GM21737 (cell line): Measurements from ENCODE around the gene TNS4.

ENCODE experiments used
- ATAC-seq: cut with Tn5 transposase; IDR thresholded peaks from one replicate; pipeline ENCODE4 v1.9.1; 2021; ENCODE audit warnings: mild to moderate bottlenecking, moderate library complexity; ENCODE audit not compliant: unreplicated experiment

Gene TNS4

GRCh38 chr17:40518401-40519088, 17.1 kb upstream of the TNS4 start:
- no peak for ATAC-seq

- ATAC-seq: no peak
Observed at GRCh38 chr17:40517981-40518380, 16.6 kb upstream of the TNS4 start.

GRCh38 chr17:40517286-40517662, 15.9 kb upstream of the TNS4 start:
- ATAC-seq: no peak

DNA sequence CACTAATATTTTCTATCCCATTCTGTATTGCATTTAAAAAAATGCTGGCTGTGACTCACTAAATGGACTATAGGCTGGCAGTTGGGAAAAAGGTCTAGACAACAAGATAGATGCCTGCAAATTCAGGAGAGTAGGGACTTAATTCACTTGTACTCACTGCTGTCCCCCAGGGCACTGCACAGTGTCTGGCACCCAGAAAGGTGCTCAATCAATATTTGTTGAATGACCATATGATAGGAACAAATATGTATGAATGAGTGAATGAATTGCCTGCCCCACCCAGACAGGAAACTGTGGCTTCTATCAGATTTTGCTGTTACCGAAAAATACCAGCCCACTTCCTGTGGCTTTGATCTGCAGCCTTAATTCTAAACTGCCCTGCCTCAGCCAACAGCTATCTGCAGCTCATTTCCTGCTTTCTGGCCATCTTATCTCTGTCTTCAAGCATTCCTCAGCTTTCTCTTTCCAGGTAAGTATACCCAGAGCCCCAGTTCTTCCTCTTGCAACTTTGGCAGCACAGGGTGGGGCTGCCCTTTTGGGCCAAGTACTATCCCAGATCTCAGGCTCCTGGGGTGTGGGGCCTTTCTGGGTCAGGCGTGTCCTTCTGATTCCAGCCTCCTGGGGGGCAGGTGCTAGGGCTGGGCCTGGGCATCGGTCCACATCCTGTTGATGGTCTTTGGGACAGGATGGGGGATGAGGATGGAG, 15.3 kb upstream of the TNS4 start:
- peak; percentile 84 for ATAC-seq

GRCh38 chr17:40515491-40516041, 14.1 kb upstream of the TNS4 start:
- no peak for ATAC-seq

DNA sequence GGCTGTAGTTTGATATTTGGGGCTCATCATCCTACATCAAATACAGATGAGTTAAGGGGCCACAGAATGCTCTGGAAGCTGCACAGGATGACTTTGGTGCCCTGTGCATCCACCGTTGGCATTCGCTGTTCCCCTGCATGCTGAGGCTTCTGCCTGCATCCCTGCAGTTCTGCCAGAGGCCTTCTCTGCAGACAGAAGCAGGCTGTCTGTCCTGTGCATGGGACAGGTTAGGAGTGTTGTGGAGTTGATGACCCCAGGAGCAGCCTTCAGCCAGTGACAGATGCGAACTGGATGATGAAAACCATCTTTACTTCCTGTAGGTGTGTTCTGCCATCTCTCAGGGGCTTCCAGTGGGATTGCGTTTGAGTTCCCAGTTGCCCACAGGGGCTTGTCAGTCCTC, 13.6 kb upstream of the TNS4 start:
- no peak for ATAC-seq

DNA sequence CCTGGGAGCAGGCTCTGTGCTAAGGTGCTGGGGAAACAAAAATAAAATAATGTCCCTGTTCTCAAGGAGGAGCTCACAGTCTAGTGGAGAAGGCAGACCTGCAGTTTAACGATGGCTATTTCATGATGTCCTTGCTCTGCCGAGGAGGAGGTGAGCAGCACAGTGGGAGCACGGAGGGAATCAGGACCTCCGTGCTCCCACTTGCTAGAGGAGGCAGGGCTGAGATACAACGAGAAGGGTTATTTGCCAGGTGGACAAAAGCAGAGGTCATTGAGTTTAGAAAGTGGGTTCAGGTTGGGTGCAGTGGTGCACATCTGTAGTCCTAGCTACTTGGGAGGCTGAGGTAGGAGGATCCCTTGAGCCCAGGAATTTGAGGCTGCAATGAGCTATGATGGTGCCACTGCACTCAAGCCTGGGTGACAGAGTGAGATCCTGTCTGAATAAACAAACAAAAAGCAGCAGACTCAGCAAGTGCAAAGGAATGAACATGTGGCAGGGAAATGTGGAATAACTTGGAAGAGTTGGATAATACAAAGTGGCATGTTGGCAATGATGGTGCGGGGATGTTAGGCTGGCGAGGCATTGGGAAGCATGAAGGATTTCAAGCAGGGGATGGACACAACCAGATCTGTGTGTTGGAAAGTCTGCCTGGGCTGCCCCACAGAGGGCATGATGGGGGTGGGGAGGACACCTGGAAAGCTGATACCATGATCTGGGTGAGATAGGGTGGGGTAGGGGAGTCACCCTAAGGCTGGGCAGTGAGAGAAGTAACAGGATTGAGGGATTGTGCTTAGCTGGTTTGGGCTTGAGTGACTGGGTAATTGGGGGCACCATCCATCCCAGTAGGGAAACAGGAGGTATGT, 12.8 kb upstream of the TNS4 start:
- no peak for ATAC-seq

- ATAC-seq: no peak
Observed at GRCh38 chr17:40511667-40512220, 10.3 kb upstream of the TNS4 start.

GRCh38 chr17:40511136-40511535, 9.7 kb upstream of the TNS4 start:
- no peak for ATAC-seq

DNA sequence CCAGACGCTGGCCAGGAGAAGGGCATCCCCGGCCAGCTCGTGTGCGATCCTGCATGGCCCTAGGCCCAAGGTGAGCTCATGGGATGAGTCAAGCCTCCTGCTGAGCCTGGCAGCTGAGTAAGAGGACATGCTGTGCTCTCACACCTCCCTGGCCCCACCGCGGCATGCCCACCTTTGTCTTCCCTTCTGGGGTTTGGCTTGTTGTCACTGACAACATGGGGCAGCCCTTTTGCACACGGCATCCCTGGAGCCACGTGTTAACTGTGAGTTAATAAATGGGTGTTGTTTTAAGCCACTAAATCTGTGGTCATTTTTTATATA, 8.9 kb upstream of the TNS4 start:
- ATAC-seq: no peak

- no peak for ATAC-seq
Observed at GRCh38 chr17:40509626-40510327, 8.4 kb upstream of the TNS4 start.

DNA sequence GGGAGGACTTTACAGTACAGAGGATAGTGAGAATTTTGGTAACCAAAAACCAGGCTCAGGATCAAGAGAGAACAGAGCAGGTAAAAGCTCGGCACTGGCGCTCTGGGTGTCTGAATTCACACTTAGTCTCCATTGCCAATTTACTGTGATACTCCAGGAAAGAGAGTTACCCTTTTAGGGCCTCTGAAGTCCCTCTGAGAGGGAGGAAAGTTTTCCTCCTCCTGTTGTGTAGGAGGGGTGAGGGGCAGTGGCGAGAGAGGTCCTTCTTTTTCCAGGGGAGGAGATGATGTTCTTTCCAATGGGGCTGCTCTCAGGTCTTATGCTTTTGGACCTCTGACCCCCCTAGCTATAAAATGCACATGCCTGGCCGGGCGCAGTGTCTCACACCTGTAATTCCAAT, 5.4 kb upstream of the TNS4 start:
- ATAC-seq: no peak

DNA sequence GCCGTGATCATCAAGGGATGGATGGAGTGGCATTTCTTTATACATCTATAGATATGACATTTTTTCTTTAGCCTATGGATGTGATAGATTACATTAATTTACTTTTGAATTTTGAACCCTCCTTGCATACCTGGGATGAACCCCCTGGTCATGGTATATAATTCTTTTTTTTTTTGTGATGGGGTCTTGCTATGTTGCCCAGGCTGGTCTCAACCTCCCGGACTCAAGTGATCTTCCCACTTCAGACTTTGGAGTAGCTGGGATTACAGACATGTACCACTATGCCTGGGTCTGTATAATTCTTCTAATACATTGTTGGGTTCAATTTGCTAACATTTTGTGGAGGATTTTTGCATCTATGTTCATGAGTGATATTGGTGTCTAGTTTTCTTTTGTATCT, 1.7 kb upstream of the TNS4 start:
- no peak for ATAC-seq

GRCh38 chr17:40502716-40503115, 1.3 kb upstream of the TNS4 start:
- no peak for ATAC-seq

DNA sequence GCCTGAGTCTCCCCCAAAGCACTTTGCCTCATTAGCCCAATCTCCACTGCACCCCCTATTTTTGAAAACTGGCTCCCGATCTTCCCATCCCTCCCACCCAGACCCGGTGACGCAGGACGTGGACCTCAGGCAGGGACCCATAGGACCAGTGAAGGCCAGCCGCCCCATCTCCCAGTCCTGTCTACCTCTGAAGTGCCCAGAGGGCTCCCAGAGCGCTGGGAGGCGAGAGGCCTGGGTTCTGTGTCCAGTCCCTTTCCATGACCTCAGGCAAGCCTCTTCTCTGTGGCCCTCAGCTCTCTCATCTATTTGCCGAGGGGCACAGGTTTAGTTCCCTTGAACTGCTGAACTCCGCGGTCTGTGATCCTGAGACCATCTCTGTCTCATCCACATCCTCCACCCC, 714 bp downstream of the TNS4 start:
- ATAC-seq: no peak

DNA sequence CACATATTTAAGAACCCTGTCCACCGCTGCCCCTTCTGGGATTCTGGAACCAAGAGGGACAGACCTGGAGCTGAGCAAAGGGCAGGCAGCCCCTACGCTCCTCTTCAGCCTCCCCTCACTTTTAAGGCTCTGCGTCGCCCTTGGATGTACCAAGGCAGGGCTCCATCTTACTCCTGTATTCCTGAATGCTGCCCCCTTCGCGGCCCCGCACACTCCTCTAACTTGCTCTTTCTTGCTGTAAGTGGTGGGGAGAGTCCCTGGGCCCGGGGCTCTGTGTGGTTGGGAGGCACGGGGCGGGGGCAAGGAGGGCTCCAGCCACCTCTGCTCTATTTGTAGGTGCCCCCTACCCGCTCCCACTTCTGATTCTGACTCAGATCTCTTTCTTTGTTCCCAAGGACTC, 1.2 kb downstream of the TNS4 start:
- ATAC-seq: no peak

GRCh38 chr17:40499551-40500189, 1.8 kb downstream of the TNS4 start:
- ATAC-seq: no peak

DNA sequence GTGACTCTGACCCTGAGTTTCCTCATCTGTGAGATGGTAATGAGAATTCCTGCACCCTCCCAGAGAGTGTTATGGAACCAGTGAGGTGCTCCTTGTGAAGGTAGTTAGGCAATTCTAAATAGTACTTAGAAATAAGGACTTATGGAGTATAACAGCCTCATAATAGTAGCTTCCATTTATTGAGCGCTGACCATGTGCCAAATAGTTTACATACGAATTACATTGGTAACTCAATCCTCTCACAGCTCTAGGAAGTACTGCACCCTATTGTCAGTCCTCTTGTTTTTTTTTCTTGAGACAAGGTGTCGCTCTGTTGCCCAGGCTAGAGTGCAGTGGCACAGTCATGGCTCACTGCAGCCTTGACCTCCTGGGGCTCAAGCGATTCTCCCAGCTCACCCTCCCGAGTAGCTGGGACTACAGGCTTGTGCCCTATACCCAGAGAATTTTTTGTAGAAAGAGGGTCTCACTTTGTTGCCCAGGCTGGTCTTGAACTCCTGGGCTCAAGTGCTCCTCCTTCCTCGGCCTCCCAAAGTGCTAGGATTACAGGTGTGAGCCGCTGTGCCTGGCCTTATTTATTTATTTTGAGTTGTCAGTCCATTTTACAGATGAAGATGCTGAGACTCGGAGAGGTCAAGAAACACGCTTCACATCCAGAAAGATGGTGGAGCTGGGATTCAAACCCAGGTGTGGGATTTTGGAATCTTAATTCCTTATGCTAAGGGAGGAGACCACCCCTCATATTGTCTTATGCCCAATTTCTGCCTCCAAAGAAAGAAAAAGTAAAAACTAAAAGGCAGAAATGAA, 2.9 kb downstream of the TNS4 start:
- no peak for ATAC-seq

GRCh38 chr17:40497695-40498094, 3.7 kb downstream of the TNS4 start:
- ATAC-seq: no peak
